Body of pancreas (tissue), 4 donors: ENCODE measurements around the gene ANKDD1A. TPM values are rescaled to one million over a fixed set of nuclear protein-coding genes. Genes with fewer than 3 reads are reported as not detected.

Source experiments
- ATAC-seq: fragments of 150-250 bp; one replicate; pipeline ENCODE4 v1.9.1; 2016
- DNase-seq, 4 donors: peaks; one replicate each; pipeline ENCODE4 v3.0.0-alpha.2; 2019
- H3K27ac ChIP-seq, 4 donors: fragments of 200-600 bp; sonication (generic); 1 replicate in 3 of 4; 2 replicates in 1 of 4; pipeline versions ENCODE4 v1.5.1 to v1.6.1; 2016 to 2019; ENCODE audit warnings: mild to moderate bottlenecking in 1 of 4, mixed read lengths in 1 of 4, moderate library complexity in 1 of 4
- H3K27me3 ChIP-seq, 2 donors: fragments of 200-600 bp; sonication (generic); one replicate each; pipeline ENCODE4 v1.6.0; 2016; ENCODE audit warnings: mild to moderate bottlenecking in 1 of 2
- H3K36me3 ChIP-seq, 2 donors: fragments of 200-600 bp; sonication (generic); replicated peaks in 1 of 2; 2 replicates each; pipeline ENCODE4 v1.5.1; 2016; ENCODE audit warnings: low read depth in 2 of 2; ENCODE audit not compliant: insufficient read depth in 1 of 2
- H3K4me1 ChIP-seq: fragments of 200-600 bp; sonication (generic); one replicate; pipeline ENCODE4 v1.6.0; 2016
- H3K4me3 ChIP-seq, 2 donors: fragments of 200-600 bp; sonication (generic); 1 replicate in 1 of 2; 2 replicates in 1 of 2; pipeline ENCODE4 v1.5.1; 2016 to 2019
- H3K9me3 ChIP-seq, 3 donors: fragments of 200-600 bp; sonication (generic); 1 replicate in 2 of 3; 2 replicates in 1 of 3; pipeline ENCODE4 v1.5.1; 2016
- POLR2A ChIP-seq, 3 donors: fragments of 450-650 bp; IDR thresholded peaks; one replicate each; pipeline ENCODE4 v1.6.1; 2016; ENCODE audit warnings: antibody characterized with exemption in 3 of 3, mild to moderate bottlenecking in 2 of 3
- WGBS, 2 donors: methylation state at CpG; one replicate each; pipeline ENCODE4 v1.1.5; 2017; 5-methylcytosine and 5-hydroxymethylcytosine counted together
- intact Hi-C: fragments of 100-400 bp; cut with DNase I; formaldehyde crosslinking; loops from one replicate; pipeline ENCODE4 v1.15.1; 2023
- total RNA-seq, 2 donors: library from RNA; depleted of rRNA; stranded (reverse); fragments of >200 nt; gene quantifications; one replicate each; pipeline ENCODE4 v1.1.0, GENCODE V29; 2016
- TF ChIP-seq, protein P1 (sequence below), 7 experiments: fragments of 450-650 bp in 4 of 7; fragments of 200-600 bp in 3 of 7; sonication (generic) in 3 of 7; IDR thresholded peaks; one replicate each; pipeline ENCODE4 v1.5.1; 2016 to 2019; ENCODE audit warnings: antibody characterized with exemption in 7 of 7

Gene ANKDD1A
- total RNA-seq, 2 donors from 2014 or later: 3.9 to 18.8 TPM

DNA sequence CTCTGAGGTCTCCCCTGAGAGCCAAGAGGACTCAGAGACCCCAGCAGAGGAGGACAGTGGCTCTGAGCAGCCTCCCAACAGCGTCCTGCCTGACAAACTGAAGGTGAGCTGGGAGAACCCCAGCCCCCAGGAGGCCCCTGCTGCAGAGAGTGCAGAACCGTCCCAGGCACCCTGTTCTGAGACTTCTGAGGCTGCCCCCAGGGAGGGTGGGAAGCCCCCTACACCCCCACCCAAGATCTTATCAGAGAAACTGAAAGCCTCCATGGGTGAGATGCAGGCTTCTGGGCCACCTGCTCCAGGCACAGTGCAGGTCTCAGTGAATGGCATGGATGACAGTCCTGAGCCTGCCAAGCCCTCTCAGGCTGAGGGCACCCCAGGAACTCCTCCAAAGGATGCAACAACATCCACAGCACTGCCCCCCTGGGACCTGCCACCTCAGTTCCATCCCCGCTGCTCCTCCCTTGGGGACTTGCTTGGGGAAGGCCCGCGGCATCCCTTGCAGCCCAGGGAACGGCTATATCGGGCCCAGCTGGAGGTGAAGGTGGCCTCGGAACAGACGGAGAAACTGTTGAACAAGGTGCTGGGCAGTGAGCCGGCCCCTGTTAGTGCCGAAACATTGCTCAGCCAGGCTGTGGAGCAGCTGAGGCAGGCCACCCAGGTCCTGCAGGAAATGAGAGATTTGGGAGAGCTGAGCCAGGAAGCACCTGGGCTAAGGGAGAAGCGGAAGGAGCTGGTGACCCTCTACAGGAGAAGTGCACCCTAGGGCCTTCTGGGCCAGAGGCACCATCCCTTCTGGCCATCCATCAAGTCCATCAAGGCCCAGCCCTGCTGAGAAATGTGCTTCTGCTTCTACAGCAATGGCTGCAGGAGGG lies 46.3 kb upstream of the ANKDD1A start:
- WGBS, 2 donors: 95 to 96% methylated on average over 7 to 12 of the region's 12 CpGs
- DNase-seq: no peak
- Histone ChIP-seq H3K27ac (no peak overlapping the region), H3K9me3 (no peaks in the 10 kb centered on the region), H3K36me3 (no peaks in the 10 kb centered on the region), H3K27me3 (no peaks in the 10 kb centered on the region), H3K4me1 (no peaks in the 10 kb centered on the region), H3K4me3 (no peak overlapping the region)
- intact Hi-C loops: no loop called here
- ATAC-seq: no peak
- TF ChIP-seq POLR2A (IDR thresholded peaks at IDR 0.05): no peak
- TF ChIP-seq, protein P1, sequence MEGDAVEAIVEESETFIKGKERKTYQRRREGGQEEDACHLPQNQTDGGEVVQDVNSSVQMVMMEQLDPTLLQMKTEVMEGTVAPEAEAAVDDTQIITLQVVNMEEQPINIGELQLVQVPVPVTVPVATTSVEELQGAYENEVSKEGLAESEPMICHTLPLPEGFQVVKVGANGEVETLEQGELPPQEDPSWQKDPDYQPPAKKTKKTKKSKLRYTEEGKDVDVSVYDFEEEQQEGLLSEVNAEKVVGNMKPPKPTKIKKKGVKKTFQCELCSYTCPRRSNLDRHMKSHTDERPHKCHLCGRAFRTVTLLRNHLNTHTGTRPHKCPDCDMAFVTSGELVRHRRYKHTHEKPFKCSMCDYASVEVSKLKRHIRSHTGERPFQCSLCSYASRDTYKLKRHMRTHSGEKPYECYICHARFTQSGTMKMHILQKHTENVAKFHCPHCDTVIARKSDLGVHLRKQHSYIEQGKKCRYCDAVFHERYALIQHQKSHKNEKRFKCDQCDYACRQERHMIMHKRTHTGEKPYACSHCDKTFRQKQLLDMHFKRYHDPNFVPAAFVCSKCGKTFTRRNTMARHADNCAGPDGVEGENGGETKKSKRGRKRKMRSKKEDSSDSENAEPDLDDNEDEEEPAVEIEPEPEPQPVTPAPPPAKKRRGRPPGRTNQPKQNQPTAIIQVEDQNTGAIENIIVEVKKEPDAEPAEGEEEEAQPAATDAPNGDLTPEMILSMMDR (IDR thresholded peaks at IDR 0.05): no peak

DNA sequence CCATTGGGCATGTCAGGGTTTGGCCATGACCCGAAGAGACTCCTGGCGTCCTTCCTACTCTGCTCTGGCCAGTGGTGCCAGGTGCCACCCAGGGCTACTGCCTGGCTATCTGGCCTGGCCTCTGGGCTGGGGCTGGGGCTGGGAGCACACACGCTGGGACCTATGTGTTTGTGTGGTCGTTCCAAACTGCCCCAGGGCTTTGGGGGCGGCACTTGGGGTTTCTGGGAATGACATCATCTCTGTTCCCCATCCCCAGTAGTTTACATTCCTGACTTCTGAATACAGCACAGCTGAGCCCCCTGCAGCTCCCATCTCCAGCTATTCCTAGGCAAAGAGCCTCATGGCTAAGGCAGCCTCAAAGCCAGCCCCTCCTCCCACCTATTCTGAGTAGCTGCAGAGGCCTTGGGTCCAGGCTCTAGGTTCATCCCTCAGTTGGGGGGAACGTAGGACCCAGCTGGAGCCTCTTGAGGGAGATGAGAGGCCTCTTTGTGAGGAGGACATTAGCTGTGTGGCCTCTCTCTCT lies 45.6 kb upstream of the ANKDD1A start:
- WGBS, 2 donors: 63 to 78% methylated on average over 6 of the region's 6 CpGs
- H3K27ac ChIP-seq: no peak overlapping the region
- intact Hi-C loops: no loop called here
- ATAC-seq: no peak
- H3K9me3 ChIP-seq: no peaks in the 10 kb centered on the region
- H3K4me3 ChIP-seq: no peak overlapping the region
- DNase-seq: no peak
- H3K36me3 ChIP-seq: no peaks in the 10 kb centered on the region
- no peaks in the 10 kb centered on the region for H3K27me3 ChIP-seq
- no peaks in the 10 kb centered on the region for H3K4me1 ChIP-seq
- TF ChIP-seq, protein P1 (IDR thresholded peaks at IDR 0.05): no peak
- TF ChIP-seq POLR2A (IDR thresholded peaks at IDR 0.05): no peak

DNA sequence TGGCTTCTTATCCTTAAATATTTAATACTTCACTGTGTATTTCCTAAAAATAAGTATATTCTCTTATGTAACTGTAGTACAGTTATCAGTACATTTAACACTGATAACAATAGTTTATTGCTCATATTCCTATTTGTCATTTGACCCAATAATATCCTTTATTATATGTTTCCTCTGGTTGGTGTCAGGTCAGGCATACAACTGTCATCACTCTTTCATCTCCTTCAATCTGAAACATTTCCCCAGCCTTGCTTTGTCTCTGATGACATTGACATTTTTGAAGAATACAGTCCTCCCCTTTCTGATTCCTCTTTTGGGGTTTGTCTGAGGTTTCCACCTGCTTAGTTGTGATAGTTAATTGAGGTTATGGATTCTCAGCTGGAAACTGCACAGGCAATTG lies 42.2 kb upstream of the ANKDD1A start:
- no peaks in the 10 kb centered on the region for H3K27me3 ChIP-seq
- no peaks in the 10 kb centered on the region for H3K9me3 ChIP-seq
- DNase-seq (no peak), ATAC-seq (no peak)
- intact Hi-C loops: no loop called here
- no peaks in the 10 kb centered on the region for H3K36me3 ChIP-seq
- H3K4me1 ChIP-seq: no peaks in the 10 kb centered on the region
- no peak for TF ChIP-seq POLR2A (IDR thresholded peaks at IDR 0.05)
- TF ChIP-seq, protein P1 (IDR thresholded peaks at IDR 0.05): no peak
- H3K4me3 ChIP-seq: no peak overlapping the region
- H3K27ac ChIP-seq: no peak overlapping the region

DNA sequence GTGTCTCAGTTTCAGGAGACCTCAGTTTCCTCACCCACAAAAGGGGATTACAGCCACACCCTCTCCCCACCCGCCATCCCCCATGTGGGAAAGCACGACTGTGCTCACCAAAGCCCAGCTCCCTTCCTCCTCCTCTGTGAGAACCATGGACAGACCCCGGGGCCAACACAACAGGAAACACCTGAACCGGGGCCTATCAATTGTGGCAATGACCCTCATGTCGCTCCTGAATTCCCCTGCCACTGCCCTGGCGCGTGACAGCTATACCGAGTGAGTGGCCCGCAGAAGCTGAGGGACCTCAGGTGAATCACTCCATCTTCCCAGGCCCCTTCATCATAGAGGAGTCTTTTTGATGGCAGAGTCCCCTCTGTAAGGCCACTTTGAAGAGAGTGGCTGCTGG lies 41.3 kb upstream of the ANKDD1A start:
- Histone ChIP-seq H3K9me3 (no peaks in the 10 kb centered on the region), H3K27me3 (no peaks in the 10 kb centered on the region), H3K4me3 (no peak overlapping the region), H3K27ac (no peak overlapping the region), H3K4me1 (no peaks in the 10 kb centered on the region), H3K36me3 (no peaks in the 10 kb centered on the region)
- no peak for ATAC-seq
- no peak for DNase-seq
- no peak for TF ChIP-seq POLR2A (IDR thresholded peaks at IDR 0.05)
- TF ChIP-seq, protein P1 (IDR thresholded peaks at IDR 0.05): no peak
- intact Hi-C loops: no loop called here
- WGBS, 2 donors: 76 to 84% methylated on average over 9 of the region's 9 CpGs
